ENCODE data around the gene GRID1.

DNA sequence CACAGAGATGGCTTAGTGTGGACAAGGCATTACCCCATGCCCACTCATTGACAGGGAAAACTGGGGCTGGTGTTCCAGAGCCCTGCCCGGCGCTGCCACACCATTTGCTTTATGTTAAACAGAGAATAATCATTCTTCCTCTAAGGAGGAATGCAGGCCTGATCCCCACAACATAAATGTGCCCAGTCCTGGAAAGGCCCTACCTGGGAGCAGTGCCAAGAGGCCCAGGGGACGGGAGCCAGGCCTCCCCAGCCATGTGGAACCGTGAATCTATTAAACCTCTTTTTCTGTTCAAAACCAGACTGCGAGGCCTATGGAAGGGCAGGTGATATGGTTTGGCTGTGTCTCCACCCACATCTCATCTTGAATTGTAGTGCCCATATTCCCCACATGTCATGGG lies 264.1 kb downstream of the GRID1 start:
- TF ChIP-seq, protein P1, sequence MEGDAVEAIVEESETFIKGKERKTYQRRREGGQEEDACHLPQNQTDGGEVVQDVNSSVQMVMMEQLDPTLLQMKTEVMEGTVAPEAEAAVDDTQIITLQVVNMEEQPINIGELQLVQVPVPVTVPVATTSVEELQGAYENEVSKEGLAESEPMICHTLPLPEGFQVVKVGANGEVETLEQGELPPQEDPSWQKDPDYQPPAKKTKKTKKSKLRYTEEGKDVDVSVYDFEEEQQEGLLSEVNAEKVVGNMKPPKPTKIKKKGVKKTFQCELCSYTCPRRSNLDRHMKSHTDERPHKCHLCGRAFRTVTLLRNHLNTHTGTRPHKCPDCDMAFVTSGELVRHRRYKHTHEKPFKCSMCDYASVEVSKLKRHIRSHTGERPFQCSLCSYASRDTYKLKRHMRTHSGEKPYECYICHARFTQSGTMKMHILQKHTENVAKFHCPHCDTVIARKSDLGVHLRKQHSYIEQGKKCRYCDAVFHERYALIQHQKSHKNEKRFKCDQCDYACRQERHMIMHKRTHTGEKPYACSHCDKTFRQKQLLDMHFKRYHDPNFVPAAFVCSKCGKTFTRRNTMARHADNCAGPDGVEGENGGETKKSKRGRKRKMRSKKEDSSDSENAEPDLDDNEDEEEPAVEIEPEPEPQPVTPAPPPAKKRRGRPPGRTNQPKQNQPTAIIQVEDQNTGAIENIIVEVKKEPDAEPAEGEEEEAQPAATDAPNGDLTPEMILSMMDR (IDR thresholded peaks at IDR 0.05): no peak
- TF ChIP-seq POLR2A (IDR thresholded peaks at IDR 0.05): no peak

Measured in lower leg skin (tissue), 3 donors.